A673 (cell line): ENCODE data around the gene NACC2.

ENCODE experiments used
- EZH2 ChIP-seq: fragments of 200-600 bp; sonication (generic); IDR thresholded peaks from 2 replicates; pipeline ENCODE4 v1.6.1; 2017; ENCODE audit warnings: borderline replicate concordance, low read depth, mild to moderate bottlenecking, mixed read lengths, antibody characterized with exemption, low read length; ENCODE audit not compliant: poor library complexity, severe bottlenecking
- TF ChIP-seq, protein P1 (sequence below): fragments of 300-800, 200-600 bp; sonication (generic); conservative IDR thresholded peaks from 2 replicates; pipeline ENCODE4 v1.5.1; 2017; ENCODE audit warnings: low read depth, mild to moderate bottlenecking, antibody characterized with exemption, low read length, moderate library complexity, mixed read lengths

- TF ChIP-seq, protein P1, sequence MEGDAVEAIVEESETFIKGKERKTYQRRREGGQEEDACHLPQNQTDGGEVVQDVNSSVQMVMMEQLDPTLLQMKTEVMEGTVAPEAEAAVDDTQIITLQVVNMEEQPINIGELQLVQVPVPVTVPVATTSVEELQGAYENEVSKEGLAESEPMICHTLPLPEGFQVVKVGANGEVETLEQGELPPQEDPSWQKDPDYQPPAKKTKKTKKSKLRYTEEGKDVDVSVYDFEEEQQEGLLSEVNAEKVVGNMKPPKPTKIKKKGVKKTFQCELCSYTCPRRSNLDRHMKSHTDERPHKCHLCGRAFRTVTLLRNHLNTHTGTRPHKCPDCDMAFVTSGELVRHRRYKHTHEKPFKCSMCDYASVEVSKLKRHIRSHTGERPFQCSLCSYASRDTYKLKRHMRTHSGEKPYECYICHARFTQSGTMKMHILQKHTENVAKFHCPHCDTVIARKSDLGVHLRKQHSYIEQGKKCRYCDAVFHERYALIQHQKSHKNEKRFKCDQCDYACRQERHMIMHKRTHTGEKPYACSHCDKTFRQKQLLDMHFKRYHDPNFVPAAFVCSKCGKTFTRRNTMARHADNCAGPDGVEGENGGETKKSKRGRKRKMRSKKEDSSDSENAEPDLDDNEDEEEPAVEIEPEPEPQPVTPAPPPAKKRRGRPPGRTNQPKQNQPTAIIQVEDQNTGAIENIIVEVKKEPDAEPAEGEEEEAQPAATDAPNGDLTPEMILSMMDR = no peak
- no peak for TF ChIP-seq EZH2
These were observed 22.3 kb upstream of the NACC2 start for GRCh38 chr9:136117291-136117915.
